Mesendoderm (in vitro differentiated cells): Measurements from ENCODE around the gene MYL3.

Experiments used
- DNase-seq: peaks from one replicate; pipeline ENCODE4 v3.0.0; 2013
- H2AK5ac ChIP-seq: 2 replicates; pipeline ENCODE4 v1.6.1; 2013; ENCODE audit warnings: low read length, inconsistent platforms
- H2BK120ac ChIP-seq: 2 replicates; pipeline ENCODE4 v1.6.1; 2013; ENCODE audit warnings: low read depth, mild to moderate bottlenecking, low read length, moderate library complexity, mixed read lengths
- H2BK15ac ChIP-seq: replicated peaks from 2 replicates; pipeline ENCODE4 v1.6.1; 2013; ENCODE audit warnings: low read depth, mild to moderate bottlenecking, moderate library complexity
- H2BK5ac ChIP-seq: 2 replicates; pipeline ENCODE4 v1.6.1; 2013; ENCODE audit warnings: low read length, inconsistent platforms
- H3K18ac ChIP-seq: 2 replicates; pipeline ENCODE4 v1.6.1; 2013; ENCODE audit warnings: mild to moderate bottlenecking, low read length, mixed read lengths
- H3K23ac ChIP-seq: one replicate; pipeline ENCODE4 v1.6.1; 2013; ENCODE audit warnings: low read length
- H3K27ac ChIP-seq: 2 replicates; pipeline ENCODE4 v1.5.1; 2013; ENCODE audit warnings: low read depth, mild to moderate bottlenecking, inconsistent platforms, low read length, moderate library complexity
- H3K27me3 ChIP-seq: 2 replicates; pipeline ENCODE4 v1.6.1; 2013; ENCODE audit warnings: low read length, control low read depth, mild to moderate bottlenecking, inconsistent platforms; ENCODE audit not compliant: insufficient read depth, poor library complexity
- H3K36me3 ChIP-seq: 2 replicates; pipeline ENCODE4 v1.6.1; 2013; ENCODE audit warnings: low read length, inconsistent platforms; ENCODE audit not compliant: control insufficient read depth, insufficient read depth
- H3K4ac ChIP-seq: one replicate; pipeline ENCODE4 v1.6.1; 2013; ENCODE audit warnings: low read depth, mild to moderate bottlenecking, low read length, moderate library complexity
- H3K4me1 ChIP-seq: 2 replicates; pipeline ENCODE4 v1.6.1; 2013; ENCODE audit warnings: low read depth, low read length, inconsistent platforms; ENCODE audit not compliant: control insufficient read depth
- H3K4me2 ChIP-seq: 2 replicates; pipeline ENCODE4 v1.6.1; 2013; ENCODE audit warnings: low read length
- H3K4me3 ChIP-seq: 2 replicates; pipeline ENCODE4 v1.5.1; 2013; ENCODE audit warnings: mild to moderate bottlenecking, low read length
- H3K56ac ChIP-seq: one replicate; pipeline ENCODE4 v1.6.1; 2013; ENCODE audit warnings: low read length
- H3K79me1 ChIP-seq: 2 replicates; pipeline ENCODE4 v1.6.1; 2013; ENCODE audit warnings: low read length, inconsistent platforms
- H3K79me2 ChIP-seq: 2 replicates; pipeline ENCODE4 v1.6.1; 2013; ENCODE audit warnings: mild to moderate bottlenecking, low read length; ENCODE audit not compliant: control insufficient read depth, insufficient read depth
- H3K9ac ChIP-seq: 2 replicates; pipeline ENCODE4 v1.6.1; 2013; ENCODE audit warnings: low read length, inconsistent platforms
- H4K5ac ChIP-seq: one replicate; pipeline ENCODE4 v1.6.1; 2013; ENCODE audit warnings: low read length
- H4K8ac ChIP-seq: one replicate; pipeline ENCODE4 v1.6.1; 2013; ENCODE audit warnings: low read depth, mild to moderate bottlenecking, control low read depth, low read length, moderate library complexity
- WGBS: extraction: QIAGEN DNeasy Blood & Tissue Kit; methylation state at CpG from one replicate; pipeline ENCODE4 v1.1.7; 2013; ENCODE audit warnings: low lambda C conversion rate, missing lambda C conversion rate; ENCODE audit not compliant: insufficient coverage; ENCODE audit errors: extremely low coverage; 5-methylcytosine and 5-hydroxymethylcytosine counted together

The MYL3 gene

GRCh38 chr3:46876313-46877300 lies 13.4 kb upstream of the MYL3 start:
- Histone ChIP-seq H3K4me2 (no peak overlapping the region), H3K36me3 (no peaks in the 10 kb centered on the region), H3K27ac (no peak overlapping the region), H3K56ac (no peak overlapping the region), H2BK120ac (no peak overlapping the region), H2BK5ac (no peak overlapping the region), H4K5ac (no peak overlapping the region), H3K4ac (no peak overlapping the region), H3K4me1 (peaks cover 9% of the 10 kb centered on the region), H4K8ac (no peak overlapping the region), H3K23ac (no peak overlapping the region), H3K79me1 (no peaks in the 10 kb centered on the region), H3K79me2 (no peaks in the 10 kb centered on the region), H2BK15ac (no peak overlapping the region), H2AK5ac (no peak overlapping the region), H3K27me3 (peaks cover 3% of the 10 kb centered on the region), H3K18ac (no peak overlapping the region), H3K9ac (no peak overlapping the region), H3K4me3 (no peak overlapping the region)
- WGBS = no CpG with 5 or more reads among the region's 10 CpGs
- DNase-seq = no peak

DNA sequence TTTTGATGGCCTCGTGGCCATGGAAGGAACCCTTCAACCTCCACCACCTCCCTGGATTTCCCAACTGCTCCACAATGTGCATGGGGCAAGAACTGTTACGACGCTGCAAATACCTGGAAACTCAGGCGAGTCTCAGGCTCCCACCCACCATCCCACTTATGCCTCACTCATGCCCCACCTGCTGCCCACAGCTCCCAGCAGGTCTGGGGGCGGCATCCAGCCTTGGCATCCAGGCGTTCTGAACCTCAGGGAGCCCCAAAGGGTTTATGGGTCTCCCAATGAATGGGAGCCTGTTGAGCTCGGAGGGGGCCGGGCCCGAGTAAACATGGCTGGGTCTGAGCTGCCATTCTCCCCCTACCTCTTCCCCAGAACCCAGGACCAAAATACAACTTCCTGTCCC lies 12.3 kb upstream of the MYL3 start:
- Histone ChIP-seq H3K18ac (no peak overlapping the region), H2AK5ac (no peak overlapping the region), H3K4me2 (no peak overlapping the region), H2BK15ac (no peak overlapping the region), H3K23ac (no peak overlapping the region), H4K5ac (no peak overlapping the region), H3K4me1 (peaks cover 9% of the 10 kb centered on the region), H2BK120ac (no peak overlapping the region), H3K79me2 (no peaks in the 10 kb centered on the region), H3K36me3 (no peaks in the 10 kb centered on the region), H3K56ac (no peak overlapping the region), H3K4ac (no peak overlapping the region), H3K9ac (no peak overlapping the region), H3K79me1 (no peaks in the 10 kb centered on the region), H3K27me3 (no peaks in the 10 kb centered on the region), H4K8ac (no peak overlapping the region), H3K4me3 (no peak overlapping the region), H2BK5ac (no peak overlapping the region), H3K27ac (no peak overlapping the region)
- no CpG with 5 or more reads among the region's 9 CpGs for WGBS
- no peak for DNase-seq

- no peak overlapping the region for H4K8ac ChIP-seq
- WGBS = no CpG with 5 or more reads among the region's 18 CpGs
- H3K4ac ChIP-seq = no peak overlapping the region
- no peak overlapping the region for H3K23ac ChIP-seq
- no peaks in the 10 kb centered on the region for H3K79me2 ChIP-seq
- H3K79me1 ChIP-seq = no peaks in the 10 kb centered on the region
- H3K27ac ChIP-seq = no peak overlapping the region
- H3K56ac ChIP-seq = no peak overlapping the region
- H2BK120ac ChIP-seq = no peak overlapping the region
- no peak overlapping the region for H3K4me2 ChIP-seq
- no peak overlapping the region for H2BK15ac ChIP-seq
- no peak overlapping the region for H2BK5ac ChIP-seq
- no peak overlapping the region for H3K18ac ChIP-seq
- no peak overlapping the region for H3K4me3 ChIP-seq
- H4K5ac ChIP-seq = no peak overlapping the region
- H3K27me3 ChIP-seq = no peaks in the 10 kb centered on the region
- H3K36me3 ChIP-seq = no peaks in the 10 kb centered on the region
- H3K9ac ChIP-seq = no peak overlapping the region
- no peak for DNase-seq
- H3K4me1 ChIP-seq = peaks cover 9% of the 10 kb centered on the region
- no peak overlapping the region for H2AK5ac ChIP-seq
Measured at GRCh38 chr3:46874430-46874829, 11.2 kb upstream of the MYL3 start.

DNA sequence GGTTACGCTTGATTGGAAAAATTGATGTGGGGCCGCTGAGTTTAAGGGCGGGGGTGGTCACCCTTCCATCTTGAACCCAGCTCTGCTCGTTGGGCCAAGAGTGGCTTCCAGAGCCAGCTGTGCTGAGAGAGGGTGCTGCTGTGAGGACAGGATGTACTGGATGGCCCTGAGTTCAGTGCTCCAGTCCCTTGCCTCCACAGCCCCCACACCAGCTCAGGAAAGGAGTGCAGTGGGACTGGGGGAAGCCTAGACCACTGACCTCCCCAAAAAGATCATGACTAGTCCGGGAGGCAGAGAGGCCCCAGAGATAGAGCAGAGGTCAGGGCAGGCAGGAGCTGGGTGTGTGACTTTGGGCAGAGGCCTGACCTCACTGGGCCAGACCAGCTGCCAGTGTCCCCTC lies 10.3 kb upstream of the MYL3 start:
- Histone ChIP-seq H3K4me2 (no peak overlapping the region), H3K4ac (no peak overlapping the region), H4K8ac (no peak overlapping the region), H3K9ac (no peak overlapping the region), H2BK120ac (no peak overlapping the region), H2AK5ac (no peak overlapping the region), H4K5ac (no peak overlapping the region), H3K56ac (no peak overlapping the region), H3K23ac (no peak overlapping the region), H3K27ac (no peak overlapping the region), H3K4me3 (no peak overlapping the region), H3K79me1 (no peaks in the 10 kb centered on the region), H3K27me3 (no peaks in the 10 kb centered on the region), H2BK15ac (no peak overlapping the region), H3K18ac (no peak overlapping the region), H3K4me1 (peaks cover 5% of the 10 kb centered on the region), H3K79me2 (no peaks in the 10 kb centered on the region), H2BK5ac (no peak overlapping the region), H3K36me3 (no peaks in the 10 kb centered on the region)
- whole genome bisulfite sequencing = no CpG with 5 or more reads among the region's 5 CpGs
- no peak for DNase-seq

GRCh38 chr3:46871222-46871621 lies 8.0 kb upstream of the MYL3 start:
- WGBS = no CpG with 5 or more reads among the region's 10 CpGs
- Histone ChIP-seq H3K23ac (no peak overlapping the region), H4K5ac (no peak overlapping the region), H4K8ac (no peak overlapping the region), H3K4me1 (no peaks in the 10 kb centered on the region), H3K9ac (no peak overlapping the region), H2BK15ac (no peak overlapping the region), H3K4ac (no peak overlapping the region), H2BK120ac (no peak overlapping the region), H3K27me3 (no peaks in the 10 kb centered on the region), H3K18ac (no peak overlapping the region), H3K79me2 (no peaks in the 10 kb centered on the region), H3K27ac (no peak overlapping the region), H3K4me3 (no peak overlapping the region), H2AK5ac (no peak overlapping the region), H3K4me2 (no peak overlapping the region), H3K79me1 (no peaks in the 10 kb centered on the region), H3K56ac (no peak overlapping the region), H2BK5ac (no peak overlapping the region), H3K36me3 (no peaks in the 10 kb centered on the region)
- DNase-seq = no peak
